Pancreas (tissue), 10 donors: Measurements from ENCODE around the gene REPS2. TPM values are rescaled to one million over a fixed set of nuclear protein-coding genes. Genes with fewer than 3 reads are reported as not detected.
A peak's percentile ranks its signal among the peaks of the same experiment; 100 is the strongest.

ENCODE experiments used
- ATAC-seq, 4 donors: fragments of 200-7000 bp; cut with Tn5 transposase; one replicate each; pipeline versions ENCODE4 v1.8.0 to v1.9.1; 2020; ENCODE audit warnings: mild to moderate bottlenecking in 4 of 4, moderate library complexity in 4 of 4
- DNase-seq, 6 donors: peaks; one replicate each; pipeline ENCODE4 v3.0.0-alpha.2; 2020
- FAIRE-seq: peaks from 2 replicates; lab custom pipeline; 2012; peaks lifted over from hg19 to GRCh38; lab: Jason Lieb, UNC
- H3K27ac ChIP-seq, 4 donors: fragments of 200-600 bp; sonication (generic); 1 replicate in 3 of 4; 2 replicates in 1 of 4; pipeline versions ENCODE4 v1.5.0 to v1.8.0; 2020
- H3K27me3 ChIP-seq, 4 donors: fragments of 200-600 bp; one replicate each; pipeline ENCODE4 v1.8.0; 2021
- H3K36me3 ChIP-seq, 3 donors: fragments of 200-600 bp; sonication (generic) in 1 of 3; one replicate each; pipeline versions ENCODE4 v1.5.0 to v1.8.0; 2020 to 2021
- H3K4me1 ChIP-seq, 3 donors: fragments of 200-600 bp; one replicate each; pipeline ENCODE4 v1.8.0; 2021
- H3K4me3 ChIP-seq, 4 donors: fragments of 200-600 bp; sonication (generic) in 2 of 4; one replicate each; pipeline versions ENCODE4 v1.5.0 to v1.8.0; 2020 to 2021
- H3K9me3 ChIP-seq, 4 donors: fragments of 200-600 bp; one replicate each; pipeline ENCODE4 v1.8.0; 2021
- WGBS, 2 donors: extraction: QIAGEN DNeasy Blood & Tissue Kit; methylation state at CpG; one replicate each; pipeline ENCODE4 v1.1.7; 2013; 5-methylcytosine and 5-hydroxymethylcytosine counted together
- intact Hi-C, 3 donors: fragments of 100-400 bp; cut with DNase I; formaldehyde crosslinking; loops; one replicate each; pipeline versions ENCODE4 v1.11.1 to v1.14.2; 2022
- polyA plus RNA-seq, 2 donors: library from polyadenylated mRNA; stranded (reverse); fragments of 200-250 nt; gene quantifications; one replicate each; pipeline ENCODE4 v1.2.3, GENCODE V29; 2013
- total RNA-seq, 6 donors: library from RNA; stranded (reverse); fragmentation: NEBNext Ultra II Directional in 4 of 6; extraction: Animal tissue kit (Norgen Biotek cat#: 25700) in 4 of 6; gene quantifications; one replicate each; pipeline versions ENCODE4 v1.2.1 to v1.2.4, GENCODE V29; 2021 to 2023
- TF ChIP-seq, protein P1 (sequence below), 4 donors: fragments of 200-600 bp; sonication (generic) in 3 of 4; IDR thresholded peaks; one replicate each; pipeline versions ENCODE4 v1.5.0 to v1.8.0; 2021; ENCODE audit warnings: antibody characterized with exemption in 4 of 4
- donor health status: healthy with polysubstance abuse.
- donor health status: DM: no; HTN: no; CAD: no; lungs with moderate emphysema.
- donor health status: DM: no; HTN: no; CAD: no.
- donor health status: control.
- donor health status: control.
- donor health status: Bipolar disorder and iron deficiency.
- donor health status: DM: yes; HTN: yes; CAD: no.
- donor health status: DM: no; HTN: no; CAD: no.
- donor health status: DM: no; HTN: no; CAD: no.
- donor health status: DM: yes; HTN: yes; CAD: no.

Gene REPS2
- total and polyA plus RNA-seq, 8 donors, result 5.2 to 29.3 (median 15.3) TPM

DNA sequence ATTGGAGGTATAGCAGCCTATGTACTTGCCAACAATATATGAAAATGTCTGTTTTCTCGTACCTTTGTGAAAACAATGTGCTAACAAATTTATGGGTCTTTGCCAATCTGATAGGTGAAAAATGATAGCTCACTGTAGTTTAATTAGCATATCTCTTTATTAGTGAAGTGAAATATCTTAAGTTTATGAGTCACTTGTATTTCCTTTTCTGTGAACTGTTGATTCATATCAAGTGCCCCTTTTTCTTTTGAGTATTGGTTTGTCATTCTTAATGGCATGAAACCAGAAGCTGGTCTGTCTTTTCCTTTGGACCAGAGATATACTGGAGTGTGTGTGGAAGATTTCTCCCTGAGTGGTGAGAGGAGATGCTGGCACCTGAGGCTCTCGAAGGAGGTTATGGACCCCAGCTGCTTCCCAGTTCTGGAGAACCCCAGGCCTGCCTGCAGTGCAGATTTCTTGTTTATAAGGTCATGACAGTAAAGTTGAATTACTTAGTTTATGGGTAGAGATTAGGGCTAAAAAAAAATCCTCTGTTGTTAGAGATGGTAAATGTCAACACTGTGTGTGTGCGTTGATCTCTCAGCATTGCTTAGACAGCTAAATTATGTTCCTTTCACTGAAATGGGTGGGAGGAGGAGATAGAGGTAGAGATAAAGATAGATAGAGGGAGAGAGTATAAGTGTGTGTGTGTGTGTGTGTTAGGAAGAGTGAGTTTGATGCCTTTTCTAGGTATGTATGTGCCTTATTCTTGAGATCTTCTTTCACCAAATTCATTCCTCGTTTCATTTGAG, 89.9 kb downstream of the REPS2 start:
- no peaks in the 10 kb centered on the region for H3K27me3 ChIP-seq
- H3K36me3 ChIP-seq, result no peaks in the 10 kb centered on the region
- peaks cover 0 to 6% (median 4%) of the 10 kb centered on the region in 3 donors for H3K4me1 ChIP-seq
- ATAC-seq (no peak), FAIRE-seq (no peak), DNase-seq (no peak)
- intact Hi-C loops, result no loop called here
- TF ChIP-seq, protein P1, sequence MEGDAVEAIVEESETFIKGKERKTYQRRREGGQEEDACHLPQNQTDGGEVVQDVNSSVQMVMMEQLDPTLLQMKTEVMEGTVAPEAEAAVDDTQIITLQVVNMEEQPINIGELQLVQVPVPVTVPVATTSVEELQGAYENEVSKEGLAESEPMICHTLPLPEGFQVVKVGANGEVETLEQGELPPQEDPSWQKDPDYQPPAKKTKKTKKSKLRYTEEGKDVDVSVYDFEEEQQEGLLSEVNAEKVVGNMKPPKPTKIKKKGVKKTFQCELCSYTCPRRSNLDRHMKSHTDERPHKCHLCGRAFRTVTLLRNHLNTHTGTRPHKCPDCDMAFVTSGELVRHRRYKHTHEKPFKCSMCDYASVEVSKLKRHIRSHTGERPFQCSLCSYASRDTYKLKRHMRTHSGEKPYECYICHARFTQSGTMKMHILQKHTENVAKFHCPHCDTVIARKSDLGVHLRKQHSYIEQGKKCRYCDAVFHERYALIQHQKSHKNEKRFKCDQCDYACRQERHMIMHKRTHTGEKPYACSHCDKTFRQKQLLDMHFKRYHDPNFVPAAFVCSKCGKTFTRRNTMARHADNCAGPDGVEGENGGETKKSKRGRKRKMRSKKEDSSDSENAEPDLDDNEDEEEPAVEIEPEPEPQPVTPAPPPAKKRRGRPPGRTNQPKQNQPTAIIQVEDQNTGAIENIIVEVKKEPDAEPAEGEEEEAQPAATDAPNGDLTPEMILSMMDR (IDR thresholded peaks at IDR 0.05), result no peak
- no peaks in the 10 kb centered on the region for H3K9me3 ChIP-seq
- no peak overlapping the region for H3K27ac ChIP-seq
- H3K4me3 ChIP-seq, result no peak overlapping the region
- 59 to 72% methylated on average over 4 of the region's 4 CpGs for WGBS, 2 donors

DNA sequence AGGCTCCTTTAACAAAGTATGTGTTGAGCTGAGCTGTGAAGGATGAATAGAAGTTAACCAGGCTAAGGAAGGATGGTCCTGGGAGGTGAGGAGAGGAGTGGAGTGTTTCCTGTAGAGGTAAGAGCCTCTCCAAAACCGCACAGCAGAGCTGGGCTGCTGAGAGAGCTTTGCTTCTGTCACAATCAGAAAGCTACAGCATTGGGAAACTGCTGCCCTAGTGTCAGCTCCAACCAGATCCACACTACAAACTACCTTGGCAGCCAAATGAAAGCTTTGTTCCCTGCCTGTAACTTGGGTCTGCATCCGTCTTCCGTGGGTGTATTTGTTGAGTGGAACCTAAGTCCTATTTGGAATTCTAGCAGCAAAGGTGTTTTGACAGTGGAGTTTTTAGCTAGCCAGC, 91.8 kb downstream of the REPS2 start:
- Histone ChIP-seq H3K27ac (no peak overlapping the region), H3K36me3 (no peaks in the 10 kb centered on the region), H3K4me3 (no peak overlapping the region), H3K9me3 (no peaks in the 10 kb centered on the region), H3K4me1 (peaks cover 0 to 3% (median 0%) of the 10 kb centered on the region in 3 donors), H3K27me3 (no peaks in the 10 kb centered on the region)
- FAIRE-seq (no peak), DNase-seq (no peak), ATAC-seq (peak in 2 of 4 donors; percentile 15 to 32)
- WGBS, 2 donors, result 69 to 90% methylated on average over 3 of the region's 3 CpGs
- intact Hi-C loops, result no loop called here
- TF ChIP-seq, protein P1 (IDR thresholded peaks at IDR 0.05), result no peak

DNA sequence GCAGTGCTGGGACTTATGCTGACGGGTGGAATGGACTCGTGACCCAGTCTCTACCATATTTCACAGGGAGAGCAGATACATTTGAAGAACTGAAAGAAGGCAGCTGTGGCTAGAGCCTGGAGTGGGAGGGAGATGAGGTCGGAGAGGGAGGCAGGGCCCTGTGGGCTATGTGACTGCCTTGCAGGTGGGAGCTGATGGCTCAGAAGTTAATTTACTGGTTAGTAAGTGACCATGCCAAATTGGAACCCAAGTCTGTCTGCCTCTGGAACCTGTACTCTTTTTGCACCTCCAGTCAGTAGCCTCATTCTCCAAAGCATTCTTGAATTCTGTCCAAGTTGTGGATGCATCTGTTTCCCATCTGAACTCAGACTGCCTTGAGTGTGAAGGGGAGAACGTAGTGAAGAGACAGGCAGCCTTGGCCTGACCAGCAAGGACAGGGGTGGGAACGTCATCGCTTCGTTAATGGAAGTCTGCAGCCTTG, 92.3 kb downstream of the REPS2 start:
- TF ChIP-seq, protein P1 (IDR thresholded peaks at IDR 0.05), result no peak
- Histone ChIP-seq H3K27me3 (no peaks in the 10 kb centered on the region), H3K4me3 (no peak overlapping the region), H3K4me1 (peaks cover 0 to 3% (median 0%) of the 10 kb centered on the region in 3 donors), H3K9me3 (no peaks in the 10 kb centered on the region), H3K27ac (no peak overlapping the region), H3K36me3 (no peaks in the 10 kb centered on the region)
- intact Hi-C loops, result no loop called here
- 64 to 81% methylated on average over 7 of the region's 7 CpGs for WGBS, 2 donors
- peak; percentile 68 for FAIRE-seq
- ATAC-seq, result peak in 2 of 4 donors; percentile 56 to 79
- peak in 1 of 6 donors; percentile 24 for DNase-seq

DNA sequence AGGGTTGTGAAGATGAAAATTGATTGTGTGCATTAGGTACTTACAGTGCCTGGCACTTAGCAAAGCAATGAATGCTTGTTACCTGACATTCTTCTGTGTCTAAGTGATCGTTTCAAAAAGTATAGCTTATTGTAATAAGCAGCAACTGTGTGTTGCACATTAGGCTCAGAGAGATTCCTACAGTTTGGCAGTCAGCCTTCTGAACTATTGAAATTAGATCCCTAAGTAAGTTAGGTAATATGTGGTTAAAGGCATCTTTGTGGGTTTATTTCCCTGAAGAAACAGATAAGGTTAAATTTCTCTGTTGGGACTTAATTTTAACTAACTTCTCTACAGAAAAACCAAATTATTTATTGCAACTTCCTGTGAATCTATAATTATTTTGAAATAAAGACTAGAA, 93.4 kb downstream of the REPS2 start:
- Histone ChIP-seq H3K27ac (no peak overlapping the region), H3K4me3 (no peak overlapping the region), H3K27me3 (no peaks in the 10 kb centered on the region), H3K4me1 (peaks cover 0 to 3% (median 0%) of the 10 kb centered on the region in 3 donors), H3K36me3 (no peaks in the 10 kb centered on the region), H3K9me3 (no peaks in the 10 kb centered on the region)
- DNase-seq (no peak), FAIRE-seq (no peak), ATAC-seq (no peak)
- WGBS, 2 donors, result 70 to 71% methylated on average over 1 of the region's 1 CpG
- intact Hi-C loops, result loop anchor here in 2 of 3 donors (10.0 kb wide), 2 partner anchors 155 to 195 kb away; no protein-coding TSS in a partner anchor
- TF ChIP-seq, protein P1 (IDR thresholded peaks at IDR 0.05), result no peak

DNA sequence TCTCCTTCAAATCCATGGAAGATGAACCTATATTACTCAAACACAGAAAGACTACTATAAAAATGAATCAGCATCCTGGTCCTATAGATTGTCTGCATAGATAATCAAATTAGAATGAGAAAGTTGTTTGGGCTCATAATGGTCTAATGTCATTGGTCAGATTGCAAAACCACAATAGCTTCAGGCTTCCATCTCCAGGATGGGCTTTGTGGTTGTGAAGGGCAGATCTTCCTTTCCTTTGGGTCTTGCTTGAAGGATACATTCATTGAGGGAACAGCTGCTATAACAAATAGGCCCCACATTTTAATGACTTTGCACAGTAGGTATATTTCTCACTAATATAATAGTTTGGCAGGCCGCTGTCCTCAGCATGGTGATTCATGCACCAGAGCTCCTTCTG, 94.3 kb downstream of the REPS2 start:
- no peaks in the 10 kb centered on the region for H3K36me3 ChIP-seq
- no peaks in the 10 kb centered on the region for H3K9me3 ChIP-seq
- 95 to 96% methylated on average over 1 of the region's 1 CpG for WGBS, 2 donors
- no peak for DNase-seq
- no peaks in the 10 kb centered on the region for H3K27me3 ChIP-seq
- no peak for FAIRE-seq
- intact Hi-C loops, result loop anchor here in 2 of 3 donors (10.0 kb wide), 2 partner anchors 156 to 196 kb away; no protein-coding TSS in a partner anchor
- no peak overlapping the region for H3K27ac ChIP-seq
- H3K4me3 ChIP-seq, result no peak overlapping the region
- no peak for ATAC-seq
- TF ChIP-seq, protein P1 (IDR thresholded peaks at IDR 0.05), result no peak
- H3K4me1 ChIP-seq, result peaks cover 0 to 3% (median 0%) of the 10 kb centered on the region in 3 donors
